ENCODE results near the gene GRK5.

GRK5 gene

DNA sequence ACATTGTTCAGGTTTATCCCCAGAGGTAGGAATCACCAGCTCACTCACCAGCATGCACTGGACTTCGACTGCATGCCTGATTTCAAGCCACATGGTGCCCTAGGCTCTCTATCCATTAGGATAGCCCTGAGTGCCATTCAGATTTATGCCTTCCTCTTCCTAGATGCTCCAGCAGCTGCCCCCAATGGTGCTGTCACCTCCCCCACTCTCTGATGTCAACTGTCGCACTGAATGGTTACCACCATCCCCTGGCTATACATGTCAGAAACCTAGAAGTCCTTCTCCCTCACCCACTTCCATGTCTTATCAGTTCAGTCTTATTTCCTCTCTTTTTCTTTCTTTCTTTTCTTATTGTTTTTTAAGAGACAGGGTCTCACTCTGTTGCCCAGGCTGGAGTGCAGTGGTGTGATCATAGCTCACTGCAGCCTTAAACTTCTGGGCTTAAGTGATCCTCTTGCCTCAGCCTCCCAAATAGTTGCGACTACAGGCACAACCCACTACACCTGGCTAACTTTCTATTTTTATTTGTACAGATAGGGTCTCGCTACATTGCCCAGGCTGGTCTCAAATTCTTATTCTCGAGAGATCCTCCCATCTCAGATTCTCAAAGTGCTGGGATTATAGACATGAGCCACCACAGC lies 44.8 kb upstream of the GRK5 start:
- TF ChIP-seq, protein P1, sequence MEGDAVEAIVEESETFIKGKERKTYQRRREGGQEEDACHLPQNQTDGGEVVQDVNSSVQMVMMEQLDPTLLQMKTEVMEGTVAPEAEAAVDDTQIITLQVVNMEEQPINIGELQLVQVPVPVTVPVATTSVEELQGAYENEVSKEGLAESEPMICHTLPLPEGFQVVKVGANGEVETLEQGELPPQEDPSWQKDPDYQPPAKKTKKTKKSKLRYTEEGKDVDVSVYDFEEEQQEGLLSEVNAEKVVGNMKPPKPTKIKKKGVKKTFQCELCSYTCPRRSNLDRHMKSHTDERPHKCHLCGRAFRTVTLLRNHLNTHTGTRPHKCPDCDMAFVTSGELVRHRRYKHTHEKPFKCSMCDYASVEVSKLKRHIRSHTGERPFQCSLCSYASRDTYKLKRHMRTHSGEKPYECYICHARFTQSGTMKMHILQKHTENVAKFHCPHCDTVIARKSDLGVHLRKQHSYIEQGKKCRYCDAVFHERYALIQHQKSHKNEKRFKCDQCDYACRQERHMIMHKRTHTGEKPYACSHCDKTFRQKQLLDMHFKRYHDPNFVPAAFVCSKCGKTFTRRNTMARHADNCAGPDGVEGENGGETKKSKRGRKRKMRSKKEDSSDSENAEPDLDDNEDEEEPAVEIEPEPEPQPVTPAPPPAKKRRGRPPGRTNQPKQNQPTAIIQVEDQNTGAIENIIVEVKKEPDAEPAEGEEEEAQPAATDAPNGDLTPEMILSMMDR (conservative IDR thresholded peaks at IDR 0.05; ENCODE audit: low read length), result no peak
- no peak for TF ChIP-seq EZH2phosphoT487 (IDR thresholded peaks at IDR 0.05; ENCODE audit: borderline replicate concordance)
- Histone ChIP-seq H4K20me1 (ENCODE audit: insufficient read depth, low read length, poor library complexity, severe bottlenecking) (no peaks in the 10 kb centered on the region), H3K79me2 (ENCODE audit: insufficient read depth, low read length) (peaks cover 8% of the 10 kb centered on the region), H2AFZ (ENCODE audit: low read length) (no peak overlapping the region), H3K4me2 (ENCODE audit: low read depth, low read length, poor library complexity, severe bottlenecking) (no peak overlapping the region), H3K9ac (ENCODE audit: low read depth, low read length, poor library complexity, severe bottlenecking) (no peak overlapping the region), H3K4me3 (ENCODE audit: low read length, poor library complexity, severe bottlenecking) (no peak overlapping the region), H3K9me2 (replicated peaks; ENCODE audit: low read depth, low read length) (no peaks in the 10 kb centered on the region), H3K4me1 (ENCODE audit: insufficient read depth, low read length, poor library complexity, severe bottlenecking) (peaks cover 29% of the 10 kb centered on the region), H3F3A (ENCODE audit: low read depth) (peaks cover 5% of the 10 kb centered on the region; the same call in 1 of the 2 replicates), H3K36me3 (ENCODE audit: insufficient read depth, low read length) (peaks cover 6% of the 10 kb centered on the region; the same call in 1 of the 2 replicates), H3K9me3 (ENCODE audit: insufficient read depth, low read depth, low read length) (no peaks in the 10 kb centered on the region), H3K27me3 (ENCODE audit: insufficient read depth, low read length, poor library complexity, severe bottlenecking) (no peaks in the 10 kb centered on the region)

DNA sequence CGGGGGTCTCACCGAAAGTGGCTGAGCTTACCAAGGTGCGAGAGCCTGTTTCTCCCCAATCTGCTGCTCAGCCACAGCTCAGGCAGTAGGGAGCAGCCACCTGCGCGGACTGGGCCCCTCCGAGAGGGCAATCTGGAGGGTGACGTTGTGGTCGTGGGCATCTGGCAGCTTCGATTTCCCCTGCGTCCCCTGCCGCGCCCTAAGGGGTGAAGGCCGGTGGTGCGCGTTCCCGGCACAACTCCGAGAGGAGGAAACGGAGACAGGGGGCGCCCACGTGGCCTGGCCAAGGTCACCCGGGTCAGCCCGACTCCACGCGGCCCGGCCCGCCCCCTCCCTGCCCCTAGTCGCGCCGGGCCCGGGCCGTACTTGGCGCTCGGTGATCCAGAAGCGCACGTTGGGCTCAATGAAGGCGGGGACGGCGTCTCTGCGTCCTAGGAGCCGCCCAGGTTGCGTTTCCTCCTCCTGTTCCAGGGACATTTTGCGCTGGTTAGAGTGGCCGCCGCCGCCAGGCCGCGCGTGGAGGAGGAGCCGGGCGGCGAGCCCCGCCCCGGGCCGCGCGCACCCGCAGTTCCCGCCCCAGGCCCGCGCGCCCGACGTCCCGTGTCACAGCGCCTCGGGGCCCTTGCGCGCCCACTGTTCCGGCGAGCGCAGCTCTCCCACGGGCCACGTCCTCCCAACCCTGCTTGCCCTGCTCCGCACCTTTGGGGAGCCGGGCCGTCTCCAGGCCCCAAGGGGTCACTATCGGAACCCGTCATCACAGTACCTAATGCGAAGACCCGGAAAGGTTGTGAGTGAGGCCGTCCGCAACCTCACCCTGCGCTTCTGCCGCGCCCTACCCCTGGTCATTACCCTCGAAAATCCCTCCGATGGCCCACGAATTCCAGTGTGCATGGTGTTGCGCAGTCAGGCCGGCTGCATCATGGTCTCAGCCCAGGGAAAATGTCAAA lies 41.9 kb upstream of the GRK5 start, which contains the start of gene SFXN4:
Gene SFXN4 (minus strand): TSS at position 544 of the 947 bp plus-strand sequence. CDS start 67 bp downstream, at position 477.
- Histone ChIP-seq H3F3A (ENCODE audit: low read depth) (peaks cover 5% of the 10 kb centered on the region; the same call in 1 of the 2 replicates), H4K20me1 (ENCODE audit: insufficient read depth, low read length, poor library complexity, severe bottlenecking) (no peaks in the 10 kb centered on the region), H3K9me3 (ENCODE audit: insufficient read depth, low read depth, low read length) (no peaks in the 10 kb centered on the region), H3K9me2 (replicated peaks; ENCODE audit: low read depth, low read length) (no peaks in the 10 kb centered on the region), H3K4me1 (ENCODE audit: insufficient read depth, low read length, poor library complexity, severe bottlenecking) (peaks cover 29% of the 10 kb centered on the region), H2AFZ (ENCODE audit: low read length) (peak within 1 kb of the TSS; percentile 85), H3K79me2 (ENCODE audit: insufficient read depth, low read length) (peaks cover 8% of the 10 kb centered on the region), H3K27me3 (ENCODE audit: insufficient read depth, low read length, poor library complexity, severe bottlenecking) (no peaks in the 10 kb centered on the region), H3K4me3 (ENCODE audit: low read length, poor library complexity, severe bottlenecking) (peak within 1 kb of the TSS; percentile 79), H3K9ac (ENCODE audit: low read depth, low read length, poor library complexity, severe bottlenecking) (peak within 1 kb of the TSS; percentile 82), H3K36me3 (ENCODE audit: insufficient read depth, low read length) (peaks cover 34% of the 10 kb centered on the region; the same call in 1 of the 2 replicates), H3K4me2 (ENCODE audit: low read depth, low read length, poor library complexity, severe bottlenecking) (peak within 1 kb of the TSS; percentile 79)
- TF ChIP-seq EZH2phosphoT487 (IDR thresholded peaks at IDR 0.05; ENCODE audit: borderline replicate concordance), result no peak
- TF ChIP-seq, protein P1 (conservative IDR thresholded peaks at IDR 0.05; ENCODE audit: low read length), result no peak

DNA sequence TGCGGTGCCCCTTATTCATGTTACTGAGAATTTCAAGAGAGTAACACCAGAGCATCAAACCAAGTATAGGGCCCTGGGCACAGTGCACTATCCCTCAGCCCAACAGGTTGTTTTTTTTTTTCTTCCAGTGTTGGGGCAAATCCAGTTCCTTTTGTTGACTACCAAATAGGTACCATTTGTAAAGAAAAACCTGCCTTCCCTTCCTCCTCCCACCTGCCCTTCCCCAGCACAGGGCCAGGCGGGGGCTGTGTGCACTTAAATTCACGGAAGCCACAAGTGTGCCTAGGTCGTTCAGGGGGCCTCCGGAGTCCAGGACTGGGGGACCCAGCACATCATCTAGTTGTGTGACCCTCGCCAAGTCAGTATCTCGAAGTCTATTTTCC lies 41.3 kb upstream of the GRK5 start:
- peak overlapping the region; percentile 82 for H3K9ac ChIP-seq (ENCODE audit: low read depth, low read length, poor library complexity, severe bottlenecking)
- TF ChIP-seq, protein P1 (conservative IDR thresholded peaks at IDR 0.05; ENCODE audit: low read length), result no peak
- no peak for TF ChIP-seq EZH2phosphoT487 (IDR thresholded peaks at IDR 0.05; ENCODE audit: borderline replicate concordance)
- H3K9me2 ChIP-seq (replicated peaks; ENCODE audit: low read depth, low read length), result no peaks in the 10 kb centered on the region
- H4K20me1 ChIP-seq (ENCODE audit: insufficient read depth, low read length, poor library complexity, severe bottlenecking), result no peaks in the 10 kb centered on the region
- H3K27me3 ChIP-seq (ENCODE audit: insufficient read depth, low read length, poor library complexity, severe bottlenecking), result no peaks in the 10 kb centered on the region
- peaks cover 8% of the 10 kb centered on the region for H3K79me2 ChIP-seq (ENCODE audit: insufficient read depth, low read length)
- H2AFZ ChIP-seq (ENCODE audit: low read length), result peak overlapping the region; percentile 85
- H3K36me3 ChIP-seq (ENCODE audit: insufficient read depth, low read length), result peaks cover 38% of the 10 kb centered on the region; the same call in 1 of the 2 replicates
- H3K9me3 ChIP-seq (ENCODE audit: insufficient read depth, low read depth, low read length), result no peaks in the 10 kb centered on the region
- peak overlapping the region; percentile 79 for H3K4me3 ChIP-seq (ENCODE audit: low read length, poor library complexity, severe bottlenecking)
- H3K4me2 ChIP-seq (ENCODE audit: low read depth, low read length, poor library complexity, severe bottlenecking), result peak overlapping the region; percentile 79
- H3F3A ChIP-seq (ENCODE audit: low read depth), result peaks cover 5% of the 10 kb centered on the region; the same call in 1 of the 2 replicates
- peaks cover 29% of the 10 kb centered on the region for H3K4me1 ChIP-seq (ENCODE audit: insufficient read depth, low read length, poor library complexity, severe bottlenecking)

All from Loucy (cell line).